A549 (cell line): Measurements from ENCODE around the gene KRTAP5-4. TPM values are rescaled to one million over a fixed set of nuclear protein-coding genes. Genes with fewer than 3 reads are reported as not detected.

Experiments used
- ATAC-seq, 2 experiments: fragments of 200-7000 bp in 1 of 2; fragments of >200 bp in 1 of 2; cut with Nextera tagmentation in 1 of 2; cut with Tn5 transposase in 1 of 2; 3 replicates each; pipeline versions ENCODE4 v1.8.0 to v1.9.1; 2018 to 2020; ENCODE audit warnings: mild to moderate bottlenecking in 1 of 2, moderate library complexity in 1 of 2
- CTCF ChIA-PET: fragments of 300-600 bp; sonication (Branson Sonifier 250); formaldehyde crosslinking; extraction: SDS; loops from one replicate; lab custom pipeline; 2021; ENCODE audit warnings: antibody characterized with exemption, inconsistent platforms; lab: Yijun Ruan, JAX
- POLR2A ChIA-PET: fragments of 350-600 bp; formaldehyde crosslinking; extraction: SDS; loops from one replicate; lab custom pipeline; 2021; ENCODE audit warnings: antibody characterized with exemption, inconsistent platforms; lab: Yijun Ruan, JAX
- DNase-seq, 2 experiments: peaks; one replicate each; pipeline versions ENCODE4 v3.0.0 to v3.0.0-alpha.2; 2011 to 2016; ENCODE audit warnings: low read depth in 1 of 2, low spot score in 1 of 2
- FAIRE-seq: peaks from 2 replicates; lab custom pipeline; 2011; peaks lifted over from hg19 to GRCh38; lab: Jason Lieb, UNC
- H3K27ac ChIP-seq, 2 experiments: fragments of >200 bp; sonication (Bioruptor Twin); formaldehyde crosslinking; 3 replicates each; pipeline ENCODE4 v1.5.1; 2016 to 2017
- H3K4me1 ChIP-seq: fragments of >200 bp; sonication (Bioruptor Twin); formaldehyde crosslinking; 3 replicates; pipeline ENCODE4 v1.6.1; 2016
- H3K4me2 ChIP-seq: fragments of >200 bp; sonication (Bioruptor Twin); formaldehyde crosslinking; 3 replicates; pipeline ENCODE4 v1.6.1; 2016
- H3K4me3 ChIP-seq: fragments of >200 bp; sonication (Bioruptor Twin); formaldehyde crosslinking; 3 replicates; pipeline ENCODE4 v1.5.1; 2016
- H3K9me3 ChIP-seq: fragments of >200 bp; sonication (Bioruptor Twin); formaldehyde crosslinking; 3 replicates; pipeline ENCODE4 v1.6.1; 2016
- ATOH8 ChIP-seq: fragments of 250-450 bp; sonication (Bioruptor Pico); IDR thresholded peaks from 2 replicates; pipeline ENCODE4 v1.5.0; 2020; ENCODE audit warnings: low read depth, mild to moderate bottlenecking, moderate library complexity
- BCL3 ChIP-seq: fragments of >200 bp; sonication (Bioruptor Twin); formaldehyde crosslinking; IDR thresholded peaks from 3 replicates; pipeline ENCODE4 v1.6.1; 2016
- CBX2 ChIP-seq: fragments of 200-600 bp; sonication (generic); IDR thresholded peaks from 2 replicates; pipeline ENCODE4 v1.6.1; 2016; ENCODE audit warnings: low read depth, mild to moderate bottlenecking, borderline replicate concordance
- E2F6 ChIP-seq: IDR thresholded peaks from 2 replicates; pipeline ENCODE4 v1.6.1; 2012; ENCODE audit warnings: low read depth, borderline replicate concordance
- EHMT2 ChIP-seq: fragments of 200-600 bp; sonication (generic); IDR thresholded peaks from 2 replicates; pipeline ENCODE4 v1.6.1; 2016; ENCODE audit warnings: antibody characterized with exemption, low read depth, mild to moderate bottlenecking, moderate library complexity
- ESRRA ChIP-seq: fragments of 150-350 bp; IDR thresholded peaks from 2 replicates; pipeline ENCODE4 v1.6.1; 2014; ENCODE audit warnings: mild to moderate bottlenecking, low read length, borderline replicate concordance
- HOXA7 ChIP-seq: fragments of 250-450 bp; sonication (Bioruptor Pico); IDR thresholded peaks from 2 replicates; pipeline ENCODE4 v1.5.0; 2020; ENCODE audit warnings: mild to moderate bottlenecking, moderate library complexity
- KDM1A ChIP-seq: fragments of 200-600 bp; sonication (generic); IDR thresholded peaks from 2 replicates; pipeline ENCODE4 v1.6.1; 2016; ENCODE audit warnings: low read depth, mild to moderate bottlenecking
- KDM5A ChIP-seq: fragments of 200-600 bp; sonication (generic); IDR thresholded peaks from 2 replicates; pipeline ENCODE4 v1.6.1; 2016; ENCODE audit warnings: antibody characterized with exemption, mild to moderate bottlenecking
- MAZ ChIP-seq: fragments of 150-350 bp; IDR thresholded peaks from 2 replicates; pipeline ENCODE4 v1.6.1; 2014; ENCODE audit warnings: antibody characterized with exemption, low read depth, low read length, borderline replicate concordance
- NR3C1 ChIP-seq: fragments of >200 bp; sonication (Bioruptor Twin); formaldehyde crosslinking; IDR thresholded peaks from 3 replicates; pipeline ENCODE4 v1.6.1; 2017
- POLR2A ChIP-seq: IDR thresholded peaks from 2 replicates; pipeline ENCODE4 v1.6.1; 2012; ENCODE audit warnings: mild to moderate bottlenecking, low read length
- RFX5 ChIP-seq: fragments of 450-650 bp; IDR thresholded peaks from 2 replicates; pipeline ENCODE4 v1.7.1; 2014; ENCODE audit warnings: antibody characterized with exemption, mild to moderate bottlenecking, moderate library complexity
- SMC3 ChIP-seq: fragments of >200 bp; sonication (Bioruptor Twin); formaldehyde crosslinking; IDR thresholded peaks from 3 replicates; pipeline ENCODE4 v1.6.1; 2018; ENCODE audit warnings: inconsistent platforms
- TP53 ChIP-seq: fragments of 250-450 bp; sonication (Bioruptor Pico); IDR thresholded peaks from 2 replicates; pipeline ENCODE4 v1.5.0; 2021; ENCODE audit warnings: mild to moderate bottlenecking, moderate library complexity
- USF2 ChIP-seq: fragments of 450-650 bp; IDR thresholded peaks from 2 replicates; pipeline ENCODE4 v1.6.1; 2014; ENCODE audit warnings: antibody characterized with exemption
- WGBS: methylation state at CpG from one replicate; pipeline ENCODE4 v1.1.6; 2017; ENCODE audit errors: missing lambda C conversion rate; 5-methylcytosine and 5-hydroxymethylcytosine counted together
- polyA plus RNA-seq, 4 experiments: library from polyadenylated mRNA; depleted of rRNA in 3 of 4; stranded (reverse); fragments of >200 nt; fragmentation: RNase III in 1 of 4; extraction: RNeasy Plus Mini Kit Qiagen cat#74134 plus additional on column Dnase treatment in 1 of 4; gene quantifications; 2 replicates in 3 of 4; 3 replicates in 1 of 4; pipeline ENCODE4 v1.2.3, GENCODE V29; 2011 to 2017

The KRTAP5-4 gene
- polyA plus RNA-seq, 2 of the 4 experiments (the other 2 are of a cell fraction) = not detected

- peaks cover 15% of the 10 kb centered on the region for H3K9me3 ChIP-seq
- WGBS = 25% methylated on average over 5 of the region's 7 CpGs
- H3K4me2 ChIP-seq = peak overlapping the region; percentile 99
- H3K27ac ChIP-seq = peak overlapping the region; percentile 89 to 95
- H3K4me1 ChIP-seq = peaks cover 37% of the 10 kb centered on the region
- peak overlapping the region; percentile 74 for H3K4me3 ChIP-seq
- CTCF ChIA-PET = interaction anchor here (0.5 to 26.3 kb wide), 24 partner anchors 9 to 583 kb away, joined by 3 to 719 read pairs (median 8); partner anchors contain the start of genes KRTAP5-1 and KRTAP5-2
- peak in 1 of 2 experiments; percentile 71 for DNase-seq
- no peak for FAIRE-seq
- POLR2A ChIA-PET = interaction anchor here (1.3 kb wide), 1 partner anchor 9 kb away, joined by 3 read pairs; no protein-coding TSS in a partner anchor
- TF ChIP-seq KDM5A (no peak), ATOH8 (CRISPR knock-in tag) (no peak), RFX5 (no peak), SMC3 (no peak), MAZ (no peak), NR3C1 (no peak), BCL3 (no peak), ESRRA (no peak), USF2 (no peak), TP53 (CRISPR knock-in tag) (no peak), KDM1A (no peak), EHMT2 (no peak), POLR2A (no peak)
- peak; percentile 52 to 78 for ATAC-seq
Observed at GRCh38 chr11:1573903-1574237, 48.1 kb downstream of the KRTAP5-4 start.

- ChIA-PET POLR2A (interaction anchor here (1.3 kb wide), 1 partner anchor 9 kb away, joined by 3 read pairs; no protein-coding TSS in a partner anchor), CTCF (interaction anchor here (1.0 to 26.3 kb wide), 15 partner anchors 8 to 583 kb away, joined by 3 to 719 read pairs (median 12); partner anchors contain the start of gene KRTAP5-2)
- Histone ChIP-seq H3K4me2 (peak overlapping the region; percentile 99), H3K4me1 (peaks cover 37% of the 10 kb centered on the region), H3K9me3 (peaks cover 9% of the 10 kb centered on the region), H3K27ac (peak overlapping the region; percentile 89 to 95), H3K4me3 (peak overlapping the region; percentile 74)
- DNase-seq (peak in 1 of 2 experiments; percentile 53), ATAC-seq (peak; percentile 41 to 60), FAIRE-seq (no peak)
- no peak for TF ChIP-seq E2F6
- no peak for TF ChIP-seq HOXA7 (CRISPR knock-in tag)
- TF ChIP-seq MAZ = no peak
- no peak for TF ChIP-seq CBX2
- no peak for TF ChIP-seq TP53 (CRISPR knock-in tag)
- 19% methylated on average over 16 of the region's 37 CpGs for WGBS
Observed at GRCh38 chr11:1573077-1573902, 48.6 kb downstream of the KRTAP5-4 start.
